Keratinocyte (primary cell): ENCODE measurements around the gene PPIL4. TPM values are rescaled to one million over a fixed set of nuclear protein-coding genes. Genes with fewer than 3 reads are reported as not detected.
"Not testable (repeated sequence)": the region's sequence is repeated elsewhere in the genome, so short reads cannot be mapped to it uniquely, and the experiment has no call there.

ENCODE experiments used
- DNase-seq: peaks from one replicate; pipeline ENCODE4 v3.0.0-alpha.2; 2011; ENCODE audit warnings: low read depth, missing footprints, low spot score
- FAIRE-seq: peaks from 2 replicates; lab custom pipeline; 2011; peaks lifted over from hg19 to GRCh38; lab: Jason Lieb, UNC
- H2AFZ ChIP-seq: 2 replicates; pipeline ENCODE4 v1.6.0; 2012; ENCODE audit warnings: low read length, control low read depth, inconsistent platforms; ENCODE audit not compliant: control insufficient read depth
- H3K27ac ChIP-seq: 2 replicates; pipeline ENCODE4 v1.5.1; 2011; ENCODE audit warnings: low read length; ENCODE audit not compliant: control insufficient read depth, insufficient read depth
- H3K27me3 ChIP-seq: 3 replicates; pipeline ENCODE4 v1.6.0; 2011; ENCODE audit warnings: low read length; ENCODE audit not compliant: control insufficient read depth, insufficient read depth; ENCODE audit errors: extremely low read depth
- H3K36me3 ChIP-seq, 2 experiments: 2 replicates in 1 of 2; 3 replicates in 1 of 2; pipeline ENCODE4 v1.5.1; 2011; ENCODE audit warnings: low read length in 2 of 2, mild to moderate bottlenecking in 1 of 2; ENCODE audit not compliant: control insufficient read depth in 2 of 2, insufficient read depth in 2 of 2; ENCODE audit errors: extremely low read depth in 1 of 2
- H3K4me1 ChIP-seq: 3 replicates; pipeline ENCODE4 v1.5.1; 2011; ENCODE audit warnings: low read length; ENCODE audit not compliant: control insufficient read depth, insufficient read depth; ENCODE audit errors: extremely low read depth
- H3K4me2 ChIP-seq: 3 replicates; pipeline ENCODE4 v1.6.0; 2011; ENCODE audit warnings: low read depth, low read length; ENCODE audit not compliant: control insufficient read depth, insufficient read depth; ENCODE audit errors: extremely low read depth
- H3K4me3 ChIP-seq, 3 experiments: fragments of 200-600 bp in 1 of 3; sonication (generic) in 1 of 3; 2 replicates in 2 of 3; 3 replicates in 1 of 3; pipeline ENCODE4 v1.5.1; 2011 to 2016; ENCODE audit warnings: low read length in 3 of 3, mild to moderate bottlenecking in 3 of 3, control low read depth in 2 of 3, inconsistent platforms in 1 of 3, low read depth in 1 of 3, mixed read lengths in 1 of 3, mixed run types in 1 of 3, moderate library complexity in 1 of 3; ENCODE audit not compliant: control insufficient read depth in 2 of 3, insufficient read depth in 2 of 3; ENCODE audit errors: extremely low read depth in 1 of 3
- H3K79me2 ChIP-seq: 2 replicates; pipeline ENCODE4 v1.6.0; 2012; ENCODE audit warnings: low read length; ENCODE audit not compliant: control insufficient read depth, insufficient read depth
- H3K9ac ChIP-seq: 3 replicates; pipeline ENCODE4 v1.6.0; 2011; ENCODE audit warnings: low read length; ENCODE audit not compliant: control insufficient read depth, insufficient read depth; ENCODE audit errors: extremely low read depth
- H3K9me1 ChIP-seq: 3 replicates; pipeline ENCODE4 v1.6.0; 2011; ENCODE audit warnings: low read length; ENCODE audit not compliant: control insufficient read depth, insufficient read depth; ENCODE audit errors: extremely low read depth
- H3K9me3 ChIP-seq: 2 replicates; pipeline ENCODE4 v1.5.1; 2012; ENCODE audit warnings: low read depth, low read length; ENCODE audit not compliant: control insufficient read depth
- H4K20me1 ChIP-seq: 3 replicates; pipeline ENCODE4 v1.6.0; 2011; ENCODE audit warnings: low read length; ENCODE audit not compliant: control insufficient read depth, insufficient read depth; ENCODE audit errors: extremely low read depth
- EZH2 ChIP-seq: IDR thresholded peaks from one replicate; pipeline ENCODE4 v1.6.1; 2012; ENCODE audit warnings: inconsistent platforms, mild to moderate bottlenecking, low read length, moderate library complexity
- dilution Hi-C: fragments of 300-500 bp; cut with MboI; formaldehyde crosslinking; loops from one replicate; pipeline ENCODE4 v1.7.0; 2020; ENCODE audit warnings: low sequenced_read_pairs; ENCODE audit not compliant: extremely low pct_ligation_motif_present
- polyA plus RNA-seq, 5 experiments: library from polyadenylated mRNA; depleted of rRNA in 3 of 5; stranded (reverse) in 3 of 5; stranded (forward) in 1 of 5; unstranded in 1 of 5; fragments of >200 nt; gene quantifications; 1 replicate in 1 of 5; 2 replicates in 3 of 5; 3 replicates in 1 of 5; pipeline versions ENCODE4 v1.2.1 to v1.2.3, GENCODE V29; 2011 to 2012; ENCODE audit warnings: missing spikeins in 2 of 5, low read depth in 1 of 5, low replicate concordance in 1 of 5
- TF ChIP-seq, protein P1 (sequence below), 3 experiments: IDR thresholded peaks in 1 of 3; conservative IDR thresholded peaks in 1 of 3; optimal IDR thresholded peaks in 1 of 3; 2 replicates in 2 of 3; 3 replicates in 1 of 3; pipeline versions ENCODE3 to v1.5.1; 2011; ENCODE audit warnings: low read length in 3 of 3, mild to moderate bottlenecking in 3 of 3, moderate library complexity in 2 of 3, control low read depth in 1 of 3, inconsistent platforms in 1 of 3; ENCODE audit not compliant: insufficient read depth in 2 of 3; ENCODE audit errors: extremely low read depth in 1 of 3

The PPIL4 gene
- polyA plus RNA-seq, 1 donor (not counting 4 experiments of a cell fraction or from before 2014, with no cell fraction given) = 14.0 TPM

DNA sequence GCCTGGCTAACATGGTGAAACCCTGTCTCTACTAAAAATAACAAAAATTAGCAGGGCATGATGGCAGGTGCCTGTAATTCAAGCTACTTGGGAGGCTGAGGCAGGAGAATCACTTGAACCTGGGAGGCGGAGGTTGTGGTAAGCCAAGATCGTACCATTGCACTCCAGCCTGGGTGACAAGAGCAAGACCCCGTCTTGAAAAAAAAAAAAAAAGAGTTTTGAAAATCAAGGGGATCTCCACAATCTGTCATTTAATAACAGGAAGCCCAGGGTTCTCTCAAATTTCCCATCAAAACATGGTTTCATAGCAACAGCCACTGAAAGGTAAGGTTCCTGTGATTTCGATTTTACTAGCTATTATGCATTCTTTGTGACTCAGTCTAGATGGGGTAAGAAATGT lies 51.0 kb downstream of the PPIL4 start:
- H3K9me3 ChIP-seq, H3K4me3 ChIP-seq, H3K9me1 ChIP-seq, FAIRE-seq, H3K27ac ChIP-seq, H3K36me3 ChIP-seq, H3K9ac ChIP-seq, dilution Hi-C loops, H2AFZ ChIP-seq, H3K4me2 ChIP-seq, DNase-seq, H3K79me2 ChIP-seq, H4K20me1 ChIP-seq, H3K27me3 ChIP-seq: not testable (repeated sequence)
- peaks cover 11% of the 10 kb centered on the region for H3K4me1 ChIP-seq

DNA sequence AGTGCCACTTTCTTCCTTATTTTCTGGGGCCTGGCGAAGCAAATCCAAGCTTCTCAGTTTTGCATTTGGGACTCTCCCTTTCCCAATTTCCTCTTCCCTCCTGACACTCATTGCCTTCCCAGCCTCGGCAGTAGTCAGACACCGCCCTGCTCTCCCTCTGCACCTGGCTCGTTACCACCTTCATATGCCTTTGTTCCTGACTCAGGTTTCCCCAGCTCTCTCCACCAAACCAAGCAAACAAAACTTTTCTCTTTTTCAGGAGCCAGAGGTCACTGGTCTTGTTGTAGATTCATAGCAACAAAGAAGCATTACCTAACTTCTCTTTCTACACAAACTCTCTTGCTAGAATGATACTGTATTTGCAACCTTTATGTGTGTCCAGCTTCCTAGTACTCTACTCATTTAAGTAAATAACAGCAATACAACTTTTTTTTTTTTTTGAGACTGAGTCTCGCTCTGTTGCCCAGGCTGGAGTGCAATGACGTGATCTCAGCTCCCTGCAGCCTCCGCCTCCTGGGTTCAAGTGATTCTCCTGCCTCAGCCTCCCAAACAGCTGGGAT lies 52.0 kb downstream of the PPIL4 start:
- no peaks in the 10 kb centered on the region for H3K9me1 ChIP-seq
- no peak overlapping the region for H3K9ac ChIP-seq
- no peaks in the 10 kb centered on the region for H3K27me3 ChIP-seq
- peaks cover 5% of the 10 kb centered on the region for H3K4me1 ChIP-seq
- H3K9me3 ChIP-seq = no peaks in the 10 kb centered on the region
- DNase-seq (no peak), FAIRE-seq (no peak)
- no peak overlapping the region for H3K27ac ChIP-seq
- H2AFZ ChIP-seq = no peak overlapping the region
- H3K4me2 ChIP-seq = no peak overlapping the region
- H3K79me2 ChIP-seq = no peaks in the 10 kb centered on the region
- no peaks in the 10 kb centered on the region for H4K20me1 ChIP-seq
- dilution Hi-C loops = no loop called here
- TF ChIP-seq EZH2 = no peak
- TF ChIP-seq, protein P1, sequence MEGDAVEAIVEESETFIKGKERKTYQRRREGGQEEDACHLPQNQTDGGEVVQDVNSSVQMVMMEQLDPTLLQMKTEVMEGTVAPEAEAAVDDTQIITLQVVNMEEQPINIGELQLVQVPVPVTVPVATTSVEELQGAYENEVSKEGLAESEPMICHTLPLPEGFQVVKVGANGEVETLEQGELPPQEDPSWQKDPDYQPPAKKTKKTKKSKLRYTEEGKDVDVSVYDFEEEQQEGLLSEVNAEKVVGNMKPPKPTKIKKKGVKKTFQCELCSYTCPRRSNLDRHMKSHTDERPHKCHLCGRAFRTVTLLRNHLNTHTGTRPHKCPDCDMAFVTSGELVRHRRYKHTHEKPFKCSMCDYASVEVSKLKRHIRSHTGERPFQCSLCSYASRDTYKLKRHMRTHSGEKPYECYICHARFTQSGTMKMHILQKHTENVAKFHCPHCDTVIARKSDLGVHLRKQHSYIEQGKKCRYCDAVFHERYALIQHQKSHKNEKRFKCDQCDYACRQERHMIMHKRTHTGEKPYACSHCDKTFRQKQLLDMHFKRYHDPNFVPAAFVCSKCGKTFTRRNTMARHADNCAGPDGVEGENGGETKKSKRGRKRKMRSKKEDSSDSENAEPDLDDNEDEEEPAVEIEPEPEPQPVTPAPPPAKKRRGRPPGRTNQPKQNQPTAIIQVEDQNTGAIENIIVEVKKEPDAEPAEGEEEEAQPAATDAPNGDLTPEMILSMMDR (optimal IDR thresholded peaks at IDR 0.05 in 1 of 3, IDR thresholded peaks at IDR 0.05 in 1 of 3, conservative IDR thresholded peaks at IDR 0.05 in 1 of 3; ENCODE audit: extremely low read depth in 1 of 3, insufficient read depth in 2 of 3, low read length in 3 of 3) = no peak
- no peak overlapping the region for H3K4me3 ChIP-seq
- H3K36me3 ChIP-seq = no peaks in the 10 kb centered on the region

DNA sequence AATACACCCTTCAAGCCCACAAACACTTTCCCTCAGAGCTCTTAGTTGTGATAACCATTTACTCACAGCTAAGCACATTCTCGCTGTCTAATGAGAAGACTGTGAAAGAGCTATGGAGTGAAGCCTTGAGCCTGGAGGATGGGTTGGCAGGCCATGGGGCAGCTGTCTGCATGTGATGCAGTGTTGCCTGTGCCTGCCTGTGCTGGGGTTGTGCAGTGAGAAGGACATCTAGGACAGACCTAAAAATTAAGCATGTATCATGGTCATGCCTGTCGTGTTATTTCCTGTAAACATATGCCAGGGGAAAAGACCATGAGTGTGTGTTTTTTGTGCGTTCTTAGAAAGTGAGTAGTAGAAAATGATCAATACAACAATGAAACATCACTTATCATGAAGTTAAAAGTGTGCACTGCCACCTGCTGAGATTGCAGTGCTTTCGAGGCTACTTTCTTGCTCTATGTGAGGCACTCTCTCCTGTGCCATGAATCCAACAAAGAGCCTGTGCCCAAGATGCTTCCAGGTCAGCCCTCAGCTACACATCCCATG lies 53.0 kb downstream of the PPIL4 start:
- TF ChIP-seq, protein P1 (optimal IDR thresholded peaks at IDR 0.05 in 1 of 3, IDR thresholded peaks at IDR 0.05 in 1 of 3, conservative IDR thresholded peaks at IDR 0.05 in 1 of 3; ENCODE audit: extremely low read depth in 1 of 3, insufficient read depth in 2 of 3, low read length in 3 of 3) = no peak
- TF ChIP-seq EZH2 = no peak
- DNase-seq (no peak), FAIRE-seq (no peak)
- no peaks in the 10 kb centered on the region for H3K27me3 ChIP-seq
- H2AFZ ChIP-seq = no peak overlapping the region
- H3K79me2 ChIP-seq = no peaks in the 10 kb centered on the region
- no peak overlapping the region for H3K27ac ChIP-seq
- H3K4me3 ChIP-seq = no peak overlapping the region
- no peaks in the 10 kb centered on the region for H3K9me3 ChIP-seq
- H4K20me1 ChIP-seq = no peaks in the 10 kb centered on the region
- H3K9ac ChIP-seq = no peak overlapping the region
- H3K4me2 ChIP-seq = no peak overlapping the region
- dilution Hi-C loops = no loop called here
- peaks cover 2% of the 10 kb centered on the region for H3K4me1 ChIP-seq
- no peaks in the 10 kb centered on the region for H3K36me3 ChIP-seq
- no peaks in the 10 kb centered on the region for H3K9me1 ChIP-seq
